GM12878 (cell line): ENCODE results near the gene PNPLA4. TPM values are rescaled to one million over a fixed set of nuclear protein-coding genes. Genes with fewer than 3 reads are reported as not detected.
A peak's percentile ranks its signal among the peaks of the same experiment; 100 is the strongest.

Source experiments
- CHD2 ChIP-seq: IDR thresholded peaks from 2 replicates; pipeline ENCODE4 v1.6.1; 2011; ENCODE audit warnings: low read depth, low read length, improper control_type of control experiment, borderline replicate concordance
- DPF2 ChIP-seq: fragments of 450-650 bp; IDR thresholded peaks from 2 replicates; pipeline ENCODE4 v1.6.1; 2017; ENCODE audit warnings: mild to moderate bottlenecking
- EED ChIP-seq: sonication (generic); IDR thresholded peaks from 2 replicates; pipeline ENCODE4 v1.6.1; 2016; ENCODE audit warnings: antibody characterized with exemption, low read depth
- EP300 ChIP-seq, 2 experiments: fragments of 150-350 bp in 1 of 2; IDR thresholded peaks; 2 replicates each; pipeline ENCODE4 v1.6.1; 2011 to 2012; ENCODE audit warnings: low read depth in 2 of 2, low read length in 2 of 2, borderline replicate concordance in 1 of 2, improper control_type of control experiment in 1 of 2, inconsistent platforms in 1 of 2; ENCODE audit not compliant: control insufficient read depth in 1 of 2
- GATAD2B ChIP-seq: fragments of 450-650 bp; conservative IDR thresholded peaks from 2 replicates; pipeline ENCODE4 v1.6.1; 2017; ENCODE audit warnings: low read depth, mild to moderate bottlenecking, moderate library complexity
- HCFC1 ChIP-seq: fragments of 150-350 bp; IDR thresholded peaks from 2 replicates; pipeline ENCODE4 v1.6.1; 2014; ENCODE audit warnings: low read length
- IKZF1 ChIP-seq: fragments of 450-650 bp; conservative IDR thresholded peaks from 2 replicates; pipeline ENCODE4 v1.6.1; 2017; ENCODE audit warnings: antibody characterized with exemption, mild to moderate bottlenecking
- MTA2 ChIP-seq: fragments of 450-650 bp; IDR thresholded peaks from 2 replicates; pipeline ENCODE4 v1.6.1; 2016; ENCODE audit warnings: low read depth, mild to moderate bottlenecking, moderate library complexity
- MYB ChIP-seq: fragments of 150-350 bp; IDR thresholded peaks from 2 replicates; pipeline ENCODE4 v1.6.1; 2014; ENCODE audit warnings: mild to moderate bottlenecking, low read depth, low read length, borderline replicate concordance
- NFIC ChIP-seq: IDR thresholded peaks from 2 replicates; pipeline ENCODE4 v1.6.1; 2012; ENCODE audit warnings: low read depth, mild to moderate bottlenecking, inconsistent platforms, low read length, moderate library complexity
- NR2C1 ChIP-seq: fragments of 450-650 bp; IDR thresholded peaks from 2 replicates; pipeline ENCODE4 v1.6.1; 2017; ENCODE audit warnings: antibody characterized with exemption, mild to moderate bottlenecking, moderate library complexity
- POU2F2 ChIP-seq: IDR thresholded peaks from 3 replicates; pipeline ENCODE4 v1.6.1; 2011; ENCODE audit warnings: low read depth, mild to moderate bottlenecking, low read length, borderline replicate concordance
- RUNX3 ChIP-seq: IDR thresholded peaks from 2 replicates; pipeline ENCODE4 v1.6.1; 2012; ENCODE audit warnings: low read length, inconsistent platforms
- STAT3 ChIP-seq: IDR thresholded peaks from 2 replicates; pipeline ENCODE4 v1.6.1; 2011; ENCODE audit warnings: low read depth, low read length, improper control_type of control experiment
- TBL1XR1 ChIP-seq: IDR thresholded peaks from 2 replicates; pipeline ENCODE4 v1.6.1; 2012; ENCODE audit warnings: low read depth, low read length, improper control_type of control experiment
- polyA plus RNA-seq, 11 experiments: library from polyadenylated mRNA; depleted of rRNA in 4 of 11; unstranded in 6 of 11; stranded (reverse) in 5 of 11; fragments of >200 nt; fragmentation: Nextera tagmentation in 4 of 11; fragmentation: Illumina TruSeq in 1 of 11; extraction: Ambion mirVana in 4 of 11; extraction: Trizol in 1 of 11; gene quantifications; 1 replicate in 1 of 11; 2 replicates in 10 of 11; pipeline versions ENCODE4 v1.2.1 to v1.2.3, GENCODE V29; 2011 to 2016; ENCODE audit warnings: inconsistent platforms in 2 of 11, missing spikeins in 2 of 11, low read depth in 1 of 11
- total RNA-seq, 4 experiments: library from RNA; depleted of rRNA in 3 of 4; stranded (reverse); fragments of >200 nt in 3 of 4; fragmentation: Illumina TruSeq in 1 of 4; extraction: Trizol in 1 of 4; gene quantifications; 2 replicates each; pipeline versions ENCODE4 v1.2.1 to v1.2.3, GENCODE V29; 2013 to 2021
- TF ChIP-seq, protein P1 (sequence below): fragments of 450-650 bp; IDR thresholded peaks from 2 replicates; pipeline ENCODE4 v1.6.1; 2016; ENCODE audit warnings: mild to moderate bottlenecking
- TF ChIP-seq, protein P2 (sequence below): fragments of 450-650 bp; IDR thresholded peaks from 2 replicates; pipeline ENCODE4 v1.6.1; 2017; ENCODE audit warnings: low read depth, mild to moderate bottlenecking, moderate library complexity
- TF ChIP-seq, protein P3 (sequence below): IDR thresholded peaks from 2 replicates; pipeline ENCODE4 v1.6.1; 2011; ENCODE audit warnings: mild to moderate bottlenecking, low read depth, low read length, moderate library complexity; ENCODE audit not compliant: insufficient replicate concordance
- TF ChIP-seq, protein P4 (sequence below): fragments of 450-650 bp; IDR thresholded peaks from 2 replicates; pipeline ENCODE4 v1.6.1; 2018; ENCODE audit warnings: mild to moderate bottlenecking, low read depth, moderate library complexity; ENCODE audit not compliant: partially characterized antibody
- TF ChIP-seq, protein P5 (sequence below): fragments of 450-650 bp; IDR thresholded peaks from 2 replicates; pipeline ENCODE4 v1.6.1; 2014; ENCODE audit warnings: mild to moderate bottlenecking

The PNPLA4 gene
- total and polyA plus RNA-seq, 10 of the 15 experiments (the other 5 are each of a cell fraction or from before 2014, with no cell fraction given) = 18.0 to 53.0 (median 33.6) TPM

DNA sequence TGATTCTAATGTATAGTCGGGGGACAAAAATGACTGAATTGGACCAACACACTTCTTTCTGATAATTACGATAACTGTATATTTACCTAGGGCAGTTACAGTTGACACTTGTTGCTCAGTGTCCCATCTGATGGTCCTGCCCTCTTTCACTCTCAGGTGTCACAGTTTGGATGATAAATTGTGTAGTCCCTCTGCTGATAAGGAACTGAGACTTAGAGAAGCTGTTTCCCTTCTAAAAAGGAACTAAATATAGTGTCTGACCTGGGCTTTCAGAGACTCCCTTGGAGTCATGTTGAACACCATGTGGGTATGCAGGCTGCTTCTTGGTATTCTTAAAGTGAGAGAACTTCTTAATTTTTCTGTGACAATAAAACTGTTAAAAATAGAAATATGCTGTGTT is 23.7 kb upstream of the PNPLA4 start (continued):
- TF ChIP-seq EP300 (IDR thresholded peaks at IDR 0.05; ENCODE audit: borderline replicate concordance in 1 of 2, control insufficient read depth in 1 of 2, low read depth in 2 of 2, low read length in 2 of 2) = peak; percentile 85 to 94
- TF ChIP-seq GATAD2B = 0 out of 2 replicates have a peak, but pooled peaks have one; percentile 27
- peak; percentile 73 for TF ChIP-seq NFIC
- peak; percentile 70; the same call in 1 of the 2 replicates for TF ChIP-seq CHD2
- no peak for TF ChIP-seq MYB
- peak; percentile 90 for TF ChIP-seq IKZF1
- TF ChIP-seq, protein P1, sequence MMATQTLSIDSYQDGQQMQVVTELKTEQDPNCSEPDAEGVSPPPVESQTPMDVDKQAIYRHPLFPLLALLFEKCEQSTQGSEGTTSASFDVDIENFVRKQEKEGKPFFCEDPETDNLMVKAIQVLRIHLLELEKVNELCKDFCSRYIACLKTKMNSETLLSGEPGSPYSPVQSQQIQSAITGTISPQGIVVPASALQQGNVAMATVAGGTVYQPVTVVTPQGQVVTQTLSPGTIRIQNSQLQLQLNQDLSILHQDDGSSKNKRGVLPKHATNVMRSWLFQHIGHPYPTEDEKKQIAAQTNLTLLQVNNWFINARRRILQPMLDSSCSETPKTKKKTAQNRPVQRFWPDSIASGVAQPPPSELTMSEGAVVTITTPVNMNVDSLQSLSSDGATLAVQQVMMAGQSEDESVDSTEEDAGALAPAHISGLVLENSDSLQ = peak; percentile 96
- peak; percentile 16; the same call in 1 of the 3 replicates for TF ChIP-seq POU2F2
- TF ChIP-seq RUNX3 = peak; percentile 37; the same call in 1 of the 2 replicates
- TF ChIP-seq DPF2 = peak; percentile 88
- TF ChIP-seq, protein P2, sequence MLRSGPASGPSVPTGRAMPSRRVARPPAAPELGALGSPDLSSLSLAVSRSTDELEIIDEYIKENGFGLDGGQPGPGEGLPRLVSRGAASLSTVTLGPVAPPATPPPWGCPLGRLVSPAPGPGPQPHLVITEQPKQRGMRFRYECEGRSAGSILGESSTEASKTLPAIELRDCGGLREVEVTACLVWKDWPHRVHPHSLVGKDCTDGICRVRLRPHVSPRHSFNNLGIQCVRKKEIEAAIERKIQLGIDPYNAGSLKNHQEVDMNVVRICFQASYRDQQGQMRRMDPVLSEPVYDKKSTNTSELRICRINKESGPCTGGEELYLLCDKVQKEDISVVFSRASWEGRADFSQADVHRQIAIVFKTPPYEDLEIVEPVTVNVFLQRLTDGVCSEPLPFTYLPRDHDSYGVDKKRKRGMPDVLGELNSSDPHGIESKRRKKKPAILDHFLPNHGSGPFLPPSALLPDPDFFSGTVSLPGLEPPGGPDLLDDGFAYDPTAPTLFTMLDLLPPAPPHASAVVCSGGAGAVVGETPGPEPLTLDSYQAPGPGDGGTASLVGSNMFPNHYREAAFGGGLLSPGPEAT = peak; percentile 91; the same call in 1 of the 2 replicates
- 0 out of 2 replicates have a peak, but pooled peaks have one; percentile 38 for TF ChIP-seq STAT3
- TF ChIP-seq, protein P3, sequence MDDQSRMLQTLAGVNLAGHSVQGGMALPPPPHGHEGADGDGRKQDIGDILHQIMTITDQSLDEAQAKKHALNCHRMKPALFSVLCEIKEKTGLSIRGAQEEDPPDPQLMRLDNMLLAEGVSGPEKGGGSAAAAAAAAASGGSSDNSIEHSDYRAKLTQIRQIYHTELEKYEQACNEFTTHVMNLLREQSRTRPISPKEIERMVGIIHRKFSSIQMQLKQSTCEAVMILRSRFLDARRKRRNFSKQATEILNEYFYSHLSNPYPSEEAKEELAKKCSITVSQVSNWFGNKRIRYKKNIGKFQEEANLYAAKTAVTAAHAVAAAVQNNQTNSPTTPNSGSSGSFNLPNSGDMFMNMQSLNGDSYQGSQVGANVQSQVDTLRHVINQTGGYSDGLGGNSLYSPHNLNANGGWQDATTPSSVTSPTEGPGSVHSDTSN = peak; percentile 89
- TF ChIP-seq TBL1XR1 = 0 out of 2 replicates have a peak, but pooled peaks have one; percentile 68
- TF ChIP-seq NR2C1 = no peak
- TF ChIP-seq EED = peak; percentile 84
- TF ChIP-seq MTA2 = peak; percentile 84
- TF ChIP-seq HCFC1 = no peak
- TF ChIP-seq, protein P4, sequence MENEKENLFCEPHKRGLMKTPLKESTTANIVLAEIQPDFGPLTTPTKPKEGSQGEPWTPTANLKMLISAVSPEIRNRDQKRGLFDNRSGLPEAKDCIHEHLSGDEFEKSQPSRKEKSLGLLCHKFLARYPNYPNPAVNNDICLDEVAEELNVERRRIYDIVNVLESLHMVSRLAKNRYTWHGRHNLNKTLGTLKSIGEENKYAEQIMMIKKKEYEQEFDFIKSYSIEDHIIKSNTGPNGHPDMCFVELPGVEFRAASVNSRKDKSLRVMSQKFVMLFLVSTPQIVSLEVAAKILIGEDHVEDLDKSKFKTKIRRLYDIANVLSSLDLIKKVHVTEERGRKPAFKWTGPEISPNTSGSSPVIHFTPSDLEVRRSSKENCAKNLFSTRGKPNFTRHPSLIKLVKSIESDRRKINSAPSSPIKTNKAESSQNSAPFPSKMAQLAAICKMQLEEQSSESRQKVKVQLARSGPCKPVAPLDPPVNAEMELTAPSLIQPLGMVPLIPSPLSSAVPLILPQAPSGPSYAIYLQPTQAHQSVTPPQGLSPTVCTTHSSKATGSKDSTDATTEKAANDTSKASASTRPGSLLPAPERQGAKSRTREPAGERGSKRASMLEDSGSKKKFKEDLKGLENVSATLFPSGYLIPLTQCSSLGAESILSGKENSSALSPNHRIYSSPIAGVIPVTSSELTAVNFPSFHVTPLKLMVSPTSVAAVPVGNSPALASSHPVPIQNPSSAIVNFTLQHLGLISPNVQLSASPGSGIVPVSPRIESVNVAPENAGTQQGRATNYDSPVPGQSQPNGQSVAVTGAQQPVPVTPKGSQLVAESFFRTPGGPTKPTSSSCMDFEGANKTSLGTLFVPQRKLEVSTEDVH = no peak
- TF ChIP-seq, protein P5, sequence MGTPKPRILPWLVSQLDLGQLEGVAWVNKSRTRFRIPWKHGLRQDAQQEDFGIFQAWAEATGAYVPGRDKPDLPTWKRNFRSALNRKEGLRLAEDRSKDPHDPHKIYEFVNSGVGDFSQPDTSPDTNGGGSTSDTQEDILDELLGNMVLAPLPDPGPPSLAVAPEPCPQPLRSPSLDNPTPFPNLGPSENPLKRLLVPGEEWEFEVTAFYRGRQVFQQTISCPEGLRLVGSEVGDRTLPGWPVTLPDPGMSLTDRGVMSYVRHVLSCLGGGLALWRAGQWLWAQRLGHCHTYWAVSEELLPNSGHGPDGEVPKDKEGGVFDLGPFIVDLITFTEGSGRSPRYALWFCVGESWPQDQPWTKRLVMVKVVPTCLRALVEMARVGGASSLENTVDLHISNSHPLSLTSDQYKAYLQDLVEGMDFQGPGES = no peak
